ENCODE results near the gene CCL24. TPM values are rescaled to one million over a fixed set of nuclear protein-coding genes. Genes with fewer than 3 reads are reported as not detected.
"Not testable (repeated sequence)": the region's sequence is repeated elsewhere in the genome, so short reads cannot be mapped to it uniquely, and the experiment has no call there.

CCL24 gene
- total RNA-seq, 1 donor from 2014 or later, result not detected

DNA sequence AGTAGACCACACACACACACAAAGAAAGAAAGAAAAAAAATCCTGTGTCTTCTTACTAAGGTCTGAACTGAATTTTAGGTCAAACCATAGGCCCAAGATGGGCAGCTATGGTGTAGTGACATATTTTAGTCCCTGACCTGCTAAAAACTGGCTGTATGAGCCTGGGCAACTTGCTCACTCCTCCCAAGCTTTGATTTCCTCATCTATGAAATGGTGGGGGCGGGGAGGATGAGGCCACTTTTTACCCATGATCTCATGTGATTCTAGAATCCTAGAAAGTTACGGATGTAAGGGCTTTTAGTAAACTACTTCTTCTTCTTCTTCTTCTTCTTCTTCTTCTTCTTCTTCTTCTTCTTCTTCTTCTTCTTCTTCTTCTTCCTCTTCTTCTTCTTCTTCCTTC is 6.1 kb upstream of the CCL24 start:
- DNase-seq (ENCODE audit: low spot score), result no peak

DNA sequence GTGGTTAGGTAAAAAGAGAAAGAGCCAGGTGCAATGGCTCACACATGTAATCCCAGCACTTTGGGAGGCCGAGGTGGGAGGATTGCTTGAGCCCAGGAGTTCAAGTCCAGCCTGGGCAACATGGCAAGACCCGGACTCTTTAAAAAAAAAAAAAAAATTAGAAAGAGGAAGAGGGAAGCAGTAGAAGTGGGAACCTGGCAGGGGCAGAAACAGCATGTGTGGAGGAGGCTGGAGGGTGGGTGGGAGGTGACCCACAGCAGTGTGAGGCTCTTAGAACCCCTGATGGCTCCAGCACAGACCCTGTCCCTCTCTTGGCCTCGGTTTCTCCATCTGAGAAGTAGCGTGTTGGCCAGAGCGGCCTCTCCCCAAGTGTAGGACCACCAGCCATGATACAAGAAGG is 4.9 kb upstream of the CCL24 start:
- DNase-seq (ENCODE audit: low spot score), result no peak

DNA sequence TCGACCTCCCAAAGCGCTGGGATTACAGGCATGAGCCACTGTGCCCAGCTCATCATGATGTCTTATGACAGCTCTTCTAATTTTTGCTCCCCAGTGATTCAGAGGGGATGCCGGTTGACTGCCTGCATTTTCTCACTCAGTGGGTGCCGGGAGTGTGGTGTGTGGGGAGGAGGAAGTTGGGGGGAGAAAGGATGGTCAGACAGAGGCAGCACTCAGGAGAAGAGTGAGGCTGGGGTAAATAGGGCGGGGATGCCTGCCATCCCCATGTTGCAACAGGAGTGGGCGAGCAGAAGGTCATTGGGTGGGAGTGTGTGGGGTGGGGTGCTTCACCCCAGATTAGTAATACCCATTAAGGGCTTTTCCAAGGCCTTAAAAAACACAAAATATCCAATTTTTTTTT is 3.5 kb upstream of the CCL24 start:
- no peak for DNase-seq (ENCODE audit: low spot score)

DNA sequence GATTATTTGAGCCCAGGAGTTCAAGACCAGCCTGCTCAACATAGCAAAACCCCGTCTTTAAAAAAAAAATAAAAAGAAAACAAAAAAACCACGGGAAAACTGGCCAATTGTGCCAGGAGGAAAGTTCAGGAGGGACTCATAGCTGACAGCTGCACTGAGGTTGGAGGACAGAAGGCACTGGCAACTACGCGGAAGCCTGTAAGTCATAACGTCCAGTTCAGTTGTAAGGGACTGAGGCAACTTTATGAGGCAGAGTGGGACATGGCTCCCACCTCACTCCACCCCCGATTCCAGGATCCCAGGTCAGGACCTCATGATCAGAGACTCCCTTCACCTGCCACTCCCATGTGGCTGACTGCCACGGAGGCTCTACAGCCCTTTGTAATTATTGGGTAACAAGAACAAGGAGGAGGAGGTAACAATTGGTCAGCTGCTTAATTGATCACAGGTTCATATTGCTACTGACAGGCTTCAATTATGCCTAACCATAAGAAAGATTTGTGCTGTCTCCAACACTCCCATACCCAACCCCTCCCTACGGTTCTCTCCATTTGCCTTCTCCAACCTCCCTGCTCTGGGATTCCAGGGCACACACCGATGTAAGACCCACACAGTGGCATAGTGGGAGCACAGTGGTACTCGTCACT is 1.9 kb upstream of the CCL24 start:
- DNase-seq (ENCODE audit: low spot score), result no peak

DNA sequence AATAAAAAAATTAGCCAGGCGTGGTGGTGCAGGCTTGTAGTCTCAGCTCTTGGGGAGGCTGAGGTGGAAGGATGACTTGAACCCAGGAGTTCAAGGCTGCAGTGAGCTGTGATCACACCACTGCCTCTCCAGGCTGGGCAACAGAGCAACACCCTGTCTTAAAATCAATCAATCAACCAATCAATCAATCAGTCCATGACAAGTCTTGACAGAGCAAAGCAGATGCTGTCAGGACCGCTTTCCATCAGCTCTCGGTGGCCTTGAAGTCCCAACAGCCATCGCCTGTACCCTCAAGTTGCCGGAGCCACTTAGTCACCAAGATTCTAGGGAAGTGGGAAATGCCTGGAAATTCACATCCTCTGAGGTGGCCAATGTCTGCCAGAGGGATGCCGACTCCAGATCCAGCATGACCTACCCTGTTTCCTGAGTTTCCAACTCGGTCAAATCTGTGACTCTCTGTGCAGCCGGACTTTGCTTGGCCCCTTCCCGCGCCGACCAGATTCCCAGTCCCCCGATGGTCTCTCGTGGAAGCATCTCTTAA is 871 bp upstream of the CCL24 start:
- DNase-seq (ENCODE audit: low spot score), result no peak

DNA sequence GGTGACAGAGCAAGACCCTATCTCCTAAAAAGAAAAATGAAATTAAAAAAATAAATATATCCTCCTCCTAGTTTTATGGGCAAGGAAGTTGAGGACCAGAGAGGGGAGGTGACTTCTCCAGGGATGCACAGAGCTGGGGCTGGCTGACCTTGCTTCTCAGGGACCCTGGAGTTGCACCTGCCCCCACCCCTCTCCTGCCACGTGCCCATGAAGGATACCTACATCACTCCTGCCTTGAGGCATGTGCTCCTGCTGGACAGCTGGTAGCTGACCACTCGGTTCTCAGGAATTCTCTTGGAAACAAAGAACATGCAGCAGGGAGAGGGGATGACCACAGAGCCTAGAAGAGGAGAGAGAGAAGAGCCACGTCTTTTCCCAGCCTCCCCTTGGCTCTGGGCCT is 522 bp downstream of the CCL24 start:
- no peak for DNase-seq (ENCODE audit: low spot score)

DNA sequence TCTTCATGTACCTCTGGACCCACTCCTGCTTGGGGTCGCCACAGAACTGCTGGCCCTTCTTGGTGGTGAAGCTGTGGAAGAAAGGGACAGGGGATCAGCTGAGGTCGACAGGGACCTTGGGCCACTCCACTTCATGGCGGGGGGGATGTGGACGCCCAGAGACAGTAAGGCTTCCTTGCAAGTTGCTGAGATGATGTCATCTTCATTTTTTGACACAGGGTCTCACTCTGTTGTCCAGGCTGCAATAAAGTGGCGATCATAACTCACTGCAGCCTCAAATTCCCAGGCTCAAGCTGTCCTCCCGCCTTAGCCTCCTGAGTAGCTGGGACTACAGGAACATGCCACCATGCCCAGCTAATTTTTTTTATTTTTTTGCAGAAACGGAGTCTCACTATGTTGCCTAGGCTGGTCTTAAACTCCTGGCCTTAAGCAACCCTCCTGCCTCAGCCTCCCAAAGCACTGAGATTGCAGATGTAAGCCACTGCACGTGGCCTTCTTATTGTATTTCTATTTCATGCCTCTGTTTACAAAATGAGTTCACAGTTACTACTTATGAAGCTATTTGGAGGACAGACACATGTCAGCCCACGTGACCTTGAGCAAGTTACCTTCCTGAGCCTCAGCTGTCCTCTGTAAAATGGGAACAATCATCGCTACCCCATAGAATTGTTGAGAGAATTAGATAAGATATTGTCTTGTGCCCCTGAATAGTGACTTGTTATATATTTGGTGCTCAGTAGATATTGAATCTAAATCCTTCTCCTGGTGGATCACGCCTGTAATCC is 1.5 kb downstream of the CCL24 start:
- DNase-seq (ENCODE audit: low spot score), result no peak

DNA sequence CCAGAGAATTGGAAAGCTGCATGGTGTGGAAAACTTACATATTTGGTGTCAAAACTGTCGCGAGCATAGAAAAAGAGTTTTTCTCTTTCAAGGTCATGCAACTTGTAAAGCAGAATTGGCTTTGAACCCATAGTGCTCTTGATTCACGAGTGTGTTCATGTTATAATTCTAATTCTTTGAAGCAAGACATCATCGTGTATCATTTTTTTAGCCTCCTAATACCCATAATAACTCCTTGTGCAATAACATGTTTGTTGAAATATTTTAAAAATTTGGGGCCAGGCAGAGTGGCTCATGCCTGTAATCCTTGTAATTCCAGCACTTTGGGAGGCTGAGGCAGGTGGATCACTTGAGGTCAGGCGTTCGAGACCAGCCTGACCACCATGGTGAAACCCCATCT is 4.2 kb downstream of the CCL24 start:
- no peak for DNase-seq (ENCODE audit: low spot score)

DNA sequence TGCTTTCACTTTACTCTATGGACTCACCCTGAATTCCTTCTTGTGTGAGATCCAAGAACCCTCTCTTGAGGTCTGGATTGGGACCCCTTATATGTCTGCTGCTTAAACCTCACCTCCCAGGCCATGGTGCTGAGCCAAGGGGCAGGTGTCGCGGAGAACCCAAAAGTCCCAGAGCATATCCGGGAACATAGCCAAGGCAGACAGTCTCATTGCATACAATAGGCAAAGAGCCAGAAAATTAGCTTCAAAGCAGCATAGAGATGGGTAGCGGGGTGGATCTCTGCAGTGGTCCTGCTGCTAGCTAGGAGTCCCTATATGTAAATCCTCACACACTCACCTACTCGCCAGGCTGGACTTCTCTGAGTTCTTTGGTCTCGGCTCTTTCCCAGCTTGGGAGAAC is 5.5 kb downstream of the CCL24 start:
- no peak for DNase-seq (ENCODE audit: low spot score)

DNA sequence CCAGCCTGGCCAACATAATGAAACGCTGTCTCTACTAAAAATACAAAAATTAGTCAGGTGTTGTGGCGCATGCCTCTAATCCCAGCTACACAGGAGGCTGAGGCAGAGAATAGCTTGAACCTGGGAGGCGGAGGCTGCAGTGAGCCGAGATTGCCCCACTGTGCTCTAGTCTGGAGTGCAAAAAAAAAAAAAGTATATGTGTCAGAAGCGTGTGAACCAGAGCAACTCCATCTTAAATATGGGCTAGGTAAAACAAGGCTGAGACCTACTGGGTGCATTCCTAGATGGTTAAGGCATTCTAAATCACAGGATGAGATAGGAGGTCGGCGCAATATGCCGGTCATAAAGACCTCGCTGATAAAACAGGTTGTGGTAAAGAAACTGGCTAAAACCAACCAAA is 6.2 kb downstream of the CCL24 start:
- no peak for DNase-seq (ENCODE audit: low spot score)

DNA sequence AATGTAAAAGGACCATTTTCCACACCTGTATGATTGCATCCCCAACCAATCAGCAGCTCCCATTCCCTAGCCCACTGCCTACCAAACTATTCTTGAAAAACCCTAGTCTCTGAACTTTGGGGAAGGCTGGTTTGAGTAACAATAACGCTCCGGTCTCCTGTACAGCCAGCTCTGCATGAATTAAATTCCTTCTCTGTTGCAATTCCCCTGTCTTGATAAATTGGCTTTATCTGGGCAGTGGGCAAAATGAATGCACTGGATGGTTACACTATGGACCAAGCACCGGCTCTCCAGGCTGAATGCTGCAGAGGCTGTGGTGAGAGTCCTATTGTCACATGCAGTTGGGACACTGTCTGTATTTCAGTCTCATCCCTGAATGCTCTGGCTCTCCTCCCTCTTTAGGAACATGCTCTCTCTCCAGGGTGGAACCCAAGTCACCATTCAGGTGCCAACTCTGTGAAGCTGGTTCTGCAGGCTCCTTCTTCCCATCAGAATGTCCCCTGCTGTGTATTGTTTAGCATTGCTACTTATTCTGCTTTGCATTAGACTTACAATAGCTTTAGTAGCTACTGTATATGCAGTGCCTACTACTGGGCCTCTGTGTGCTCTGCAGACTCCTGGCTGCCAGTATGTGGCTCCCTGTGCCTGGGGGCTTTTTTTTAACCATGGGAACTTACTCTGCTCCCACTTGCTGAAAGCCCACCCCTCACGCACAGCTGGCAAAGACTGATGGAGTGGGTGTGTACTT is 6.9 kb downstream of the CCL24 start:
- no peak for DNase-seq (ENCODE audit: low spot score)

DNA sequence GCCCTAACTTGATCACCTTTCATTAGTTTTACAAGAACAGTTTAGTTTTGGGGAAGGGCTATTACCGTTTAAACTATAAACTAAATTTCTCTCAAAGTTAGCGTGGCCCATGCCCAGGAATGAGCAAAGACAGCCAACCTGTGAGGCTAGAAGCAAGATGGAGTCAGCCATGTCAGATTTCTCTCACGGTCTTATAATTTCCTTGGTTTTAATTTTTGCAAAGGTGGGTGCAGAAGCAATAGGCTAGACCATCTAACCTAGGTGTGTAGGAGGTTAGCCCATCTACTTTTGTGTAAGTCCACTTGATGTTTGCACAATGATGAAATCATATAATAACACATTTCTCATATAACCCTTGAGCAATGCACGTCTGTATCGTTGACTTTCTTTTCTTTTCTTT is 8.9 kb downstream of the CCL24 start:
- DNase-seq (ENCODE audit: low spot score), result no peak

DNA sequence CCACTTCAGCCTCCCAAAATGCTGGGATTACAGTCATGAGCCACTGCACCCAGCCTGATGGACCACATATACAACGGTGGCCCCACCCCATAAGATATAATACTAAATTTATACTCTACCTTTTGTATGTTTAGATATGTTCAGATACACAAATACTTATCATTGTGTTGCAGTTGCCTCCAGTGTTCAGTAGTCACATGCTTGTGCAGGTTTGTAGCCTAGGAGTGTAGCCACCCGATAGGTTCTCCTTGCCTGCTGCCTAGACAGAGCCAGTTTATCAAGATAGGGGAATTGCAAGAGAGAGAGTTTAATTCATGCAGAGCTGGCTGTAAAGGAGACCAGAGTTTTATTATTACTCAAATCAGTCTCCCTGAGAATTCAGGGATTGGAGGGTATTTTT is 9.6 kb downstream of the CCL24 start:
- DNase-seq (ENCODE audit: low spot score), result no peak

DNA sequence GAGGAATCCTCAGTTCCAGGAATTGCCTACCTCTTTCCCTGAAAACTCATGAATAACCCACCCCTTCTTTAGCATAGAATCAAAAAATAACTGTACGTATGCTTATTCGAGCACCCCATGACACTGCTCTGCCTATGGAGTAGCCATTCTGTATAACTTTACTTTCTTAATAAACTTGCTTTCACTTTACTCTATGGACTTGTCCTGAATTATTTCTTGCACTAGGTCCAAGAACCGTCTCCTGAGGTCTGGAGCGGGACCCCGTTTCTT is 11.1 kb downstream of the CCL24 start:
- DNase-seq (ENCODE audit: low spot score), result no peak

DNA sequence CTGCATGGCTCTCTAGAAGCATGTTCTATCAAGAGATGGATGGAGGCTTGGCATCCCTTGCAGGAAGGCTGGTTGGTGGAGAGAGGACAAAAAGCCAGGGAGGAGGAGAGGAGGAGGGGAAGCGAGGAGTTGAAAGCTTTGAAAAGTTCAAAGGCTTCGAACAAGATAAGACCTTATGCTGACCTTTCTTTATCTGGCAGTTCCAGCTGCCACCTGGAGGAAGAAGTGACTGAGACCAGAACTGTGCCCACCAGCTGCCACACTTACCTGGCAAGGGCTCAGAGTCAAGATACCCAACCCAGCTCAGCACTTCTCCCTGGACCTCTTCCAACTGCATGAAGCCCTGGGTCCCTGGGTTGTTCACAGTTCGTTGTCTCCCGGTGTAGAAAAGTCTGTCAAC is 14.8 kb downstream of the CCL24 start:
- DNase-seq (ENCODE audit: low spot score), result no peak

DNA sequence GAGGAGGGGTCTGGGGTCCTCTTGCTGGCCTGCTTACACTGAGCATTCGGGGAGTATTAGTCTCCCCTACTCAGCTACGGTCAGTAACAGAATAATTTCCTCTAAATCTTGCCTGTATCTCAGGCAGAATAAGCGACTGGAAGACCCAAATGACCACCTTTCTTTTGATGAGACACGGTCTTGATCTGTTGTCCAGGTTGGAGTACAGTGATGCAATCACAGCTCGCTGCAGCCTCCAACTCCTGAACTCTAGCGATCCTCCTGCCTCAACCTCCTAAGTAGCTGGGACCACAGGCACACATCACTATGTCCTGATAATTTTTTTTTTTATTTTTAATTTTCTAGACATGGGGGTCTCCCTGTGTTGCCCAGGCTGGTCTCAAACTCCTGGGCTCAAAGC is 17.2 kb downstream of the CCL24 start:
- DNase-seq (ENCODE audit: low spot score), result no peak

DNA sequence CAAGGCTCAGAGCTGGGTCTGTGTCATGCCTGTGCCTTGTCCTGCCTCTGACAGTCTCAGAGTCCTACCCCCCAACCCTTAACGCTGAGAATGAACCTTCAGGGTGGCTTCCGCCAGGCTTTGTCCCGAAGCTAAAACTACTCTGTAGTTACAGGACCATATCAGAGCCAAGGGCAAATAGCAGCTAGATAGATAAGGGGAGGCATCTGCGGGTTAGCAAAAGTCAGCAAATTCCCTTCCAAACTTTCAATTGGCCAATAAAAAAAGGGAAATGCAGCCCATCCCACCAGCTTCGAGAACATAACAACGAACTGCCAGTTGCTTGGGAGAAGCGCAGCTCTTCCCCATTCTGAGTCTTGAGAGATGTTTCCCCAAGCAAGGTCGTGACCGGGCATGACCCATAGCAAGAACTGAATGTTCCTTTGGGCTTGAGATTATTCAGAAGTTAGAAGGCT is 17.7 kb downstream of the CCL24 start:
- no peak for DNase-seq (ENCODE audit: low spot score)

DNA sequence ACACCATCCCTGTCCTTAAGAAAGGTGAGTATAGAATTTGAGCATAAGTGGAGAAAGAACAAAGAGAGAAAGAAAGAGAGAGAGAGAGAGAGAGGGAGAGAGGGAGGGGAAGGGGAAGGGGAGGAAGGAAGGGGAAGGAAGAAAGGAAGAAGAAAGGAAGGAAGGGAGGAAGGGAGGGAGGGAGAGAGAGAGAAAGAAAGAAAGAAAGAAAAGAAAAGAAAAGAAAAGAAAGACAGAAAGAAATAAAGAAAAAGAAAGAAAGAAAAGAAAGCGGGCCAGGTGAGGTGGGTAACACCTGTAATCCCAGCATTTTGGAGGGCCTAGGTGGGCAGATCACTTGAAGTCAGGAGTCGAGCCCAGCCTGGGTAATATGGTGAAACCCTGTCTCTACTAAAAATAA is 19.9 kb downstream of the CCL24 start:
- DNase-seq (ENCODE audit: low spot score), result no peak

DNA sequence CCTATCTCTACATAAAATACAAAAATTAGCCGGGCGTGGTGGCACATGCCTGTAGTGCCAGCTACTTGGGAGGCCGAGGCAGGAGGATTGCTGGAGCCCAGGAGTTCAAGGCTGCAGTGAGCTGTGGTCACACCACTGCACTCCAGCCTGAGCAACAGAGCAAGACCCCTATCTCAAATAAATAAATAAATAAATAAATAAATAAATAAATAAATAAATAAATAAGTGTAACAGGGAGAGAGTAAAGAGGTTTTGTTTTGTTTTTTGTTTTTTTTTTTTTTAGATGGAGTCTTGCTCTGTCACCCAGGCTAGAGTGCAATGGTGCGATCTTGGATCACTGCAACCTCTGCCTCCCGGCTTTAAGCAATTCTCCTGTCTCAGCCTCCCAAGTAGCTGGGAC is 21.0 kb downstream of the CCL24 start:
- not testable (repeated sequence) for DNase-seq (ENCODE audit: low spot score)

DNA sequence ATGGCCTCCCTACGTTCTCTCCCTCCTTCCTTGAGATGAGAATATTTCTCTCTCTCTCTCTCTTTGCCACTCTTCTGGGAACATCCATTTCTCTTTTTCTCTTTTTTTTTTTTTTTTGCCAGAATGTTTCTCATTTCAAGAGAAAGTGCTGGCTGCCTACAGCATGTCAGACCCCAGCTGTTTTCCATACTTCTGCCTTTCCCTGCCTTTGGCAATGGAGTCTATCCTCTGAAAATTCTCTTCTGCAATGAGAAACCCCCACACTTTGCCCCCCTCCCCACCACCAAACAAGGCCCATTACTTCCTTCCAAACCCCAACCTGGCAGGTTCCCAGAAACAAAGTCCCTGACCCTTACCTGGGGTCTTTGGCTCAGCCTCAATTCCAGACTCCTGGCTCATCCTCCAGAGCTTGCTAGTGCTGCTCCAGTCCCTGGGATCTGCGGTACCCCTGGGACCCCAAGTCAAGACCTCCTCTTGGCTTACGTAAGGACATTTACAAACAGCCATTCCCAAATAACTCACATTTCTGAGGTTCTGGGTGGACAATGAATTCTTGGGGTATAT is 24.2 kb downstream of the CCL24 start:
- DNase-seq (ENCODE audit: low spot score), result no peak

DNA sequence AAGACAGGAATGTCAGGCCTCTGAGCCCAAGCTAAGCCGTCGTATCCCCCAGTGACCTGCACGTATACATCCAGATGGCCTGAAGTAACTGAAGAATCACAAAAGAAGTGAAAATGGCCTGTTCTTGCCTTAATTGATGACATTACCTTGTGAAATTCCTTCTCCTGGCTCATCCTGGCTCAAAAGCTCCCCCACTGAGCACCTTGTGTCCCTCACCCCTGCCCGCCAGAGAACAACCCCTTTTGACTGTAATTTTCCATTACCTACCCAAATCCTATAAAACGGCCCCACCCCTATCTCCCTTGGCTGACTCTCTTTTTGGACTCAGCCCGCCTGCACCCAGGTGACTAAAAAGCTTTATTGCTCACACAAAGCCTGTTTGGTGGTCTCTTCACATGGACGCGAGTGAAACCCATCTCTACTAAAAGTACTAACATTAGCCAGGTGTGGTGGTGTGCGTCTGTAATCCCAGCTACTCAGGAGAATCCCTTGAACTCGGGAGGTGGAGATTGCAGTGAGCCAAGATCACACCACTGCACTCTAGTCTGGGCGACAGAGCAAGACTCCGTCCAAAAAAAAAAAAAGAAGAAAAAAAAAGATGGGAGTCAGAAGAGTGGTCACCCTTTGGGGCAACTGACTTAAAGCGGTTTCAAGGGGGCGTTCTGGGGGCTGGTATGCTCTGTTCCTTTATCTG is 25.3 kb downstream of the CCL24 start:
- DNase-seq (ENCODE audit: low spot score), result not testable (repeated sequence)

DNA sequence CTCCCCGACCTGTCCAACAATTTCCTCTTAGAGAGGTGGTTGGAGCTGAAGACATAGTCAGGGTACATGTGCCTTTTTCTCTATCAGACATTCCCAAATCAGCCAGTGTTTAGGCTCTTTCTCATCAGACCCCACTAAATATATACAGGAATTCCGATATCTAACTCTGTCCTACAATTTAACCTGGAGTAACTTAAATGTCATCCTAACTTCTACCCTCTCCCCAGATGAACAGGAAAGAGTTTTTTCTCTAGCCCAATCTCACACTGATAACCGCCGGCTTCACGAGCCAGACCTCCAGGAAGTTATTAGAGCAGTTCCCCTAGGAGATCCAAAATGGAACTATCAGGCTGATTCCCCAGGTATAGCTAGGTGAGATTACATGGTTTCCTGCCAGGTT is 30.5 kb downstream of the CCL24 start:
- not testable (repeated sequence) for DNase-seq (ENCODE audit: low spot score)

Measured in ureter (tissue), 1 donor.